GM12892 (cell line): ENCODE measurements around the gene HES1.
"Not testable (repeated sequence)": the region's sequence is repeated elsewhere in the genome, so short reads cannot be mapped to it uniquely, and the experiment has no call there.

ENCODE experiments used
- POLR2A ChIP-seq: IDR thresholded peaks from 2 replicates; pipeline ENCODE4 v1.6.1; 2011; ENCODE audit warnings: low read depth, low read length, control low read depth
- TAF1 ChIP-seq: IDR thresholded peaks from 2 replicates; pipeline ENCODE4 v1.6.1; 2011; ENCODE audit warnings: low read depth, mild to moderate bottlenecking, control low read depth, low read length, borderline replicate concordance

GRCh38 chr3:194150935-194151302 lies 15.0 kb downstream of the HES1 start:
- not testable (repeated sequence) for TF ChIP-seq TAF1, POLR2A
